ENCODE data around the gene DSCAM. TPM values are rescaled to one million over a fixed set of nuclear protein-coding genes. Genes with fewer than 3 reads are reported as not detected.

Gene DSCAM
- total and polyA plus RNA-seq, 2 donors (not counting 3 experiments of a cell fraction or from before 2014, with no cell fraction given), result not detected

GRCh38 chr21:40534886-40535285 is 312.1 kb downstream of the DSCAM start:
- CTCF ChIA-PET, result no interaction called here
- intact Hi-C loops (cut with micrococcal nuclease) (no loop called here), dilution Hi-C loops (cut with MboI; ENCODE audit: extremely low pct_ligation_motif_present, low sequenced_read_pairs) (no loop called here)
- H3K36me3 ChIP-seq (ENCODE audit: control insufficient read depth in 2 of 2, extremely low read depth in 1 of 2, insufficient read depth in 2 of 2, low read length in 2 of 2), result no peaks in the 10 kb centered on the region
- DNase-seq (ENCODE audit: low read depth, low spot score) (no peak), FAIRE-seq (no peak)
- no peaks in the 10 kb centered on the region for H3K4me1 ChIP-seq (ENCODE audit: control insufficient read depth, extremely low read depth, insufficient read depth, low read length)
- H3K79me2 ChIP-seq (ENCODE audit: control insufficient read depth, insufficient read depth, low read length), result no peaks in the 10 kb centered on the region
- BruUV-seq (replicated peaks), result no TSS peak
- H3K9ac ChIP-seq (replicated peaks; ENCODE audit: extremely low read depth, insufficient read depth, low read length), result no peak overlapping the region
- no peak overlapping the region for H3K4me3 ChIP-seq (replicated peaks in 1 of 3; ENCODE audit: insufficient read depth in 1 of 3, low read depth in 1 of 3, low read length in 3 of 3)
- no peak overlapping the region for H3K27ac ChIP-seq (ENCODE audit: insufficient read depth, low read depth, low read length)
- POLR2A ChIA-PET, result no interaction called here
- H3K9me3 ChIP-seq (replicated peaks; ENCODE audit: control insufficient read depth, insufficient read depth, low read length), result peaks cover 8% of the 10 kb centered on the region
- TF ChIP-seq, protein P1, sequence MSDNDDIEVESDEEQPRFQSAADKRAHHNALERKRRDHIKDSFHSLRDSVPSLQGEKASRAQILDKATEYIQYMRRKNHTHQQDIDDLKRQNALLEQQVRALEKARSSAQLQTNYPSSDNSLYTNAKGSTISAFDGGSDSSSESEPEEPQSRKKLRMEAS (IDR thresholded peaks at IDR 0.05; ENCODE audit: insufficient read depth, insufficient read length), result no peak
- TF ChIP-seq MYC (IDR thresholded peaks at IDR 0.05; ENCODE audit: low read depth, low read length) (no peak), POLR2AphosphoS5 (IDR thresholded peaks at IDR 0.05; ENCODE audit: insufficient read depth, low read depth, low read length) (no peak), JUN (IDR thresholded peaks at IDR 0.05; ENCODE audit: borderline replicate concordance, insufficient read depth, insufficient read length, low read depth) (no peak), FOS (IDR thresholded peaks at IDR 0.05; ENCODE audit: borderline replicate concordance, insufficient read depth, low read length) (no peak), CTCF (IDR thresholded peaks at IDR 0.05; ENCODE audit: extremely low read depth in 1 of 2, insufficient read depth in 1 of 2, low read depth in 1 of 2, low read length in 2 of 2) (no peak)
- H4K20me1 ChIP-seq (replicated peaks; ENCODE audit: control insufficient read depth, extremely low read depth, insufficient read depth, low read length), result no peaks in the 10 kb centered on the region
- H3K9me1 ChIP-seq (replicated peaks; ENCODE audit: control insufficient read depth, extremely low read depth, insufficient read depth, low read length), result no peaks in the 10 kb centered on the region
- no peak overlapping the region for H2AFZ ChIP-seq (ENCODE audit: low read depth, low read length)
- H3K27me3 ChIP-seq (ENCODE audit: control insufficient read depth in 2 of 2, insufficient read depth in 2 of 2, low read length in 2 of 2), result no peaks in the 10 kb centered on the region
- H3K4me2 ChIP-seq (ENCODE audit: insufficient read depth, low read length), result no peak overlapping the region
